ENCODE measurements around the gene LGALS9.

Gene LGALS9

GRCh38 chr17:27650836-27651235 is 19.8 kb downstream of the LGALS9 start:
- no peak for TF ChIP-seq REST (IDR thresholded peaks at IDR 0.05; ENCODE audit: low read depth)
- TF ChIP-seq MAX (IDR thresholded peaks at IDR 0.05) = no peak
- TF ChIP-seq CEBPB (IDR thresholded peaks at IDR 0.05) = no peak
- no peak for TF ChIP-seq NFIC (IDR thresholded peaks at IDR 0.05)
- no peak for TF ChIP-seq TEAD4 (IDR thresholded peaks at IDR 0.05)
- TF ChIP-seq YY1 (IDR thresholded peaks at IDR 0.05; ENCODE audit: low read depth) = no peak
- TF ChIP-seq EP300 (IDR thresholded peaks at IDR 0.05; ENCODE audit: borderline replicate concordance) = no peak
- TF ChIP-seq USF1 (IDR thresholded peaks at IDR 0.05) = no peak
- no peak for TF ChIP-seq TCF12 (IDR thresholded peaks at IDR 0.05; ENCODE audit: low read depth)
- no peak for TF ChIP-seq CREB1 (IDR thresholded peaks at IDR 0.05; ENCODE audit: low read depth)
- TF ChIP-seq ZBTB7A (IDR thresholded peaks at IDR 0.05; ENCODE audit: low read depth) = no peak
- TF ChIP-seq EGR1 (IDR thresholded peaks at IDR 0.05) = no peak
- TF ChIP-seq TAF1 (IDR thresholded peaks at IDR 0.05; ENCODE audit: low read depth) = no peak
- no peak for TF ChIP-seq FOXM1 (IDR thresholded peaks at IDR 0.05; ENCODE audit: borderline replicate concordance, low read depth)
- TF ChIP-seq RAD21 (IDR thresholded peaks at IDR 0.05; ENCODE audit: low read depth) = no peak

GRCh38 chr17:27651411-27652345 is 20.7 kb downstream of the LGALS9 start:
- no peak for TF ChIP-seq USF1 (IDR thresholded peaks at IDR 0.05)
- TF ChIP-seq NFIC (IDR thresholded peaks at IDR 0.05) = no peak
- TF ChIP-seq CEBPB (IDR thresholded peaks at IDR 0.05) = no peak
- no peak for TF ChIP-seq YY1 (IDR thresholded peaks at IDR 0.05; ENCODE audit: low read depth)
- TF ChIP-seq RAD21 (IDR thresholded peaks at IDR 0.05; ENCODE audit: low read depth) = peak; percentile 70
- TF ChIP-seq EGR1 (IDR thresholded peaks at IDR 0.05) = no peak

GRCh38 chr17:27654136-27654535 is 23.1 kb downstream of the LGALS9 start:
- TF ChIP-seq FOXM1 (IDR thresholded peaks at IDR 0.05; ENCODE audit: borderline replicate concordance, low read depth) = no peak
- TF ChIP-seq REST (IDR thresholded peaks at IDR 0.05; ENCODE audit: low read depth) = no peak
- TF ChIP-seq YY1 (IDR thresholded peaks at IDR 0.05; ENCODE audit: low read depth) = no peak
- TF ChIP-seq NFIC (IDR thresholded peaks at IDR 0.05) = no peak
- TF ChIP-seq TEAD4 (IDR thresholded peaks at IDR 0.05) = no peak
- no peak for TF ChIP-seq TAF1 (IDR thresholded peaks at IDR 0.05; ENCODE audit: low read depth)
- no peak for TF ChIP-seq MAX (IDR thresholded peaks at IDR 0.05)
- TF ChIP-seq ZBTB7A (IDR thresholded peaks at IDR 0.05; ENCODE audit: low read depth) = no peak
- no peak for TF ChIP-seq RAD21 (IDR thresholded peaks at IDR 0.05; ENCODE audit: low read depth)
- TF ChIP-seq CREB1 (IDR thresholded peaks at IDR 0.05; ENCODE audit: low read depth) = no peak
- TF ChIP-seq USF1 (IDR thresholded peaks at IDR 0.05) = no peak
- no peak for TF ChIP-seq EP300 (IDR thresholded peaks at IDR 0.05; ENCODE audit: borderline replicate concordance)
- TF ChIP-seq EGR1 (IDR thresholded peaks at IDR 0.05) = no peak
- TF ChIP-seq CEBPB (IDR thresholded peaks at IDR 0.05) = no peak
- no peak for TF ChIP-seq TCF12 (IDR thresholded peaks at IDR 0.05; ENCODE audit: low read depth)

GRCh38 chr17:27654654-27655524 is 23.9 kb downstream of the LGALS9 start:
- no peak for TF ChIP-seq EP300 (IDR thresholded peaks at IDR 0.05; ENCODE audit: borderline replicate concordance)
- TF ChIP-seq RAD21 (IDR thresholded peaks at IDR 0.05; ENCODE audit: low read depth) = peak; percentile 61
- TF ChIP-seq REST (IDR thresholded peaks at IDR 0.05; ENCODE audit: low read depth) = no peak
- TF ChIP-seq CREB1 (IDR thresholded peaks at IDR 0.05; ENCODE audit: low read depth) = no peak

Measured in Ishikawa (cell line).